HepG2 (cell line): ENCODE results near the gene CNTF. TPM values are rescaled to one million over a fixed set of nuclear protein-coding genes. Genes with fewer than 3 reads are reported as not detected.

ENCODE experiments used
- CAMTA2 ChIP-seq: sonication (generic); formaldehyde crosslinking; IDR thresholded peaks from 2 replicates; pipeline ENCODE4 v1.4.0; 2020; ENCODE audit warnings: mild to moderate bottlenecking, missing genetic modification reagents, borderline replicate concordance
- CCDC6 ChIP-seq: sonication (generic); formaldehyde crosslinking; IDR thresholded peaks from 2 replicates; pipeline ENCODE4 v1.8.1; 2022; ENCODE audit warnings: mild to moderate bottlenecking, missing genetic modification reagents, moderate library complexity
- E2F5 ChIP-seq: sonication (generic); formaldehyde crosslinking; conservative IDR thresholded peaks from 2 replicates; pipeline ENCODE4 v1.4.0; 2020; ENCODE audit warnings: missing genetic modification reagents
- IKZF5 ChIP-seq: IDR thresholded peaks from 2 replicates; pipeline ENCODE4 v1.6.1; 2018; ENCODE audit warnings: missing genetic modification reagents, mild to moderate bottlenecking, missing compliant biosample characterization
- KDM5B ChIP-seq: sonication (generic); formaldehyde crosslinking; IDR thresholded peaks from 2 replicates; pipeline ENCODE4 v1.4.0; 2020; ENCODE audit warnings: missing genetic modification reagents, mild to moderate bottlenecking, borderline replicate concordance
- MTA1 ChIP-seq: sonication (generic); formaldehyde crosslinking; IDR thresholded peaks from 2 replicates; pipeline ENCODE4 v1.4.0; 2020; ENCODE audit warnings: missing genetic modification reagents, mild to moderate bottlenecking, borderline replicate concordance
- NFE2L2 ChIP-seq: fragments of 150-350 bp; IDR thresholded peaks from 2 replicates; pipeline ENCODE4 v1.6.1; 2014; ENCODE audit warnings: low read length
- POGZ ChIP-seq: sonication (generic); formaldehyde crosslinking; IDR thresholded peaks from 2 replicates; pipeline ENCODE4 v1.4.0; 2020; ENCODE audit warnings: mild to moderate bottlenecking, missing genetic modification reagents
- RBM39 ChIP-seq: fragments of 200-400 bp; formaldehyde crosslinking; IDR thresholded peaks from one replicate; pipeline ENCODE4 v1.6.1; 2018; ENCODE audit warnings: antibody characterized with exemption, mild to moderate bottlenecking, low read depth, low read length; ENCODE audit not compliant: poor library complexity, severe bottlenecking
- TAF1 ChIP-seq: sonication (generic); formaldehyde crosslinking; IDR thresholded peaks from 2 replicates; pipeline ENCODE4 v1.4.0; 2020; ENCODE audit warnings: missing genetic modification reagents
- TCF12 ChIP-seq, 2 experiments: fragments of 450-650 bp in 1 of 2; sonication (generic) in 1 of 2; formaldehyde crosslinking in 1 of 2; IDR thresholded peaks; 2 replicates each; pipeline versions ENCODE4 v1.6.1 to v1.8.0; 2017 to 2022; ENCODE audit warnings: antibody characterized with exemption in 1 of 2, mild to moderate bottlenecking in 1 of 2, missing genetic modification reagents in 1 of 2, moderate library complexity in 1 of 2
- TERF1 ChIP-seq: sonication (generic); formaldehyde crosslinking; IDR thresholded peaks from 2 replicates; pipeline ENCODE4 v1.8.0; 2022; ENCODE audit warnings: mild to moderate bottlenecking, missing genetic modification reagents, moderate library complexity
- TGIF2 ChIP-seq: IDR thresholded peaks from 2 replicates; pipeline ENCODE4 v1.6.1; 2016; ENCODE audit warnings: control low read depth, missing compliant biosample characterization
- ZKSCAN5 ChIP-seq: sonication (generic); formaldehyde crosslinking; IDR thresholded peaks from 2 replicates; pipeline ENCODE4 v1.5.1; 2020; ENCODE audit warnings: mild to moderate bottlenecking, missing genetic modification reagents
- ZNF225 ChIP-seq: sonication (generic); formaldehyde crosslinking; IDR thresholded peaks from 2 replicates; pipeline ENCODE4 v1.4.0; 2020; ENCODE audit warnings: mild to moderate bottlenecking, missing genetic modification reagents
- ZNF30 ChIP-seq: sonication (generic); formaldehyde crosslinking; IDR thresholded peaks from 2 replicates; pipeline ENCODE4 v1.5.0; 2020; ENCODE audit warnings: mild to moderate bottlenecking, missing genetic modification reagents
- ZNF616 ChIP-seq: sonication (generic); formaldehyde crosslinking; IDR thresholded peaks from 2 replicates; pipeline ENCODE4 v1.5.0; 2020; ENCODE audit warnings: low read depth, mild to moderate bottlenecking, missing genetic modification reagents
- polyA plus RNA-seq, 8 experiments: library from polyadenylated mRNA; depleted of rRNA in 3 of 8; stranded (reverse) in 7 of 8; unstranded in 1 of 8; fragments of >200 nt; fragmentation: Illumina TruSeq in 4 of 8; extraction: Trizol in 4 of 8; gene quantifications; 2 replicates each; pipeline versions ENCODE4 v1.2.1 to v1.2.3, GENCODE V29; 2011 to 2016; ENCODE audit warnings: low read depth in 4 of 8, missing spikeins in 1 of 8, mixed read lengths in 1 of 8; ENCODE audit not compliant: insufficient read depth in 1 of 8
- total RNA-seq, 5 experiments: library from RNA; depleted of rRNA; stranded (reverse); fragments of >200 nt; fragmentation: Illumina TruSeq; extraction: Trizol; gene quantifications; 2 replicates each; pipeline ENCODE4 v1.2.3, GENCODE V29; 2016; ENCODE audit warnings: low read depth in 1 of 5
- TF ChIP-seq, protein P1 (sequence below): sonication (generic); formaldehyde crosslinking; conservative IDR thresholded peaks from 2 replicates; pipeline ENCODE4 v1.8.0; 2022; ENCODE audit warnings: missing genetic modification reagents
- TF ChIP-seq, protein P2 (sequence below): sonication (generic); formaldehyde crosslinking; IDR thresholded peaks from 2 replicates; pipeline ENCODE4 v1.4.0; 2020; ENCODE audit warnings: missing genetic modification reagents

Gene CNTF
- total and polyA plus RNA-seq, 2 of the 13 experiments (the other 11 are each of a cell fraction or from before 2014, with no cell fraction given), result 0.51 to 2.3 TPM

- peak; percentile 85; the same call in 1 of the 2 replicates for TF ChIP-seq KDM5B
- no peak for TF ChIP-seq ZNF30 (CRISPR knock-in tag)
- no peak; the same call in 1 of the 2 replicates for TF ChIP-seq CCDC6 (CRISPR knock-in tag)
- TF ChIP-seq, protein P1, sequence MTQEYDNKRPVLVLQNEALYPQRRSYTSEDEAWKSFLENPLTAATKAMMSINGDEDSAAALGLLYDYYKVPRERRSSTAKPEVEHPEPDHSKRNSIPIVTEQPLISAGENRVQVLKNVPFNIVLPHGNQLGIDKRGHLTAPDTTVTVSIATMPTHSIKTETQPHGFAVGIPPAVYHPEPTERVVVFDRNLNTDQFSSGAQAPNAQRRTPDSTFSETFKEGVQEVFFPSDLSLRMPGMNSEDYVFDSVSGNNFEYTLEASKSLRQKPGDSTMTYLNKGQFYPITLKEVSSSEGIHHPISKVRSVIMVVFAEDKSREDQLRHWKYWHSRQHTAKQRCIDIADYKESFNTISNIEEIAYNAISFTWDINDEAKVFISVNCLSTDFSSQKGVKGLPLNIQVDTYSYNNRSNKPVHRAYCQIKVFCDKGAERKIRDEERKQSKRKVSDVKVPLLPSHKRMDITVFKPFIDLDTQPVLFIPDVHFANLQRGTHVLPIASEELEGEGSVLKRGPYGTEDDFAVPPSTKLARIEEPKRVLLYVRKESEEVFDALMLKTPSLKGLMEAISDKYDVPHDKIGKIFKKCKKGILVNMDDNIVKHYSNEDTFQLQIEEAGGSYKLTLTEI (CRISPR knock-in tag), result no peak
- TF ChIP-seq ZKSCAN5 (CRISPR knock-in tag), result no peak
- TF ChIP-seq CAMTA2 (CRISPR knock-in tag), result no peak
- peak; percentile 94 for TF ChIP-seq POGZ (CRISPR knock-in tag)
- TF ChIP-seq TAF1 (CRISPR knock-in tag), result peak; percentile 75; the same call in 1 of the 2 replicates
- TF ChIP-seq NFE2L2, result no peak
- TF ChIP-seq, protein P2, sequence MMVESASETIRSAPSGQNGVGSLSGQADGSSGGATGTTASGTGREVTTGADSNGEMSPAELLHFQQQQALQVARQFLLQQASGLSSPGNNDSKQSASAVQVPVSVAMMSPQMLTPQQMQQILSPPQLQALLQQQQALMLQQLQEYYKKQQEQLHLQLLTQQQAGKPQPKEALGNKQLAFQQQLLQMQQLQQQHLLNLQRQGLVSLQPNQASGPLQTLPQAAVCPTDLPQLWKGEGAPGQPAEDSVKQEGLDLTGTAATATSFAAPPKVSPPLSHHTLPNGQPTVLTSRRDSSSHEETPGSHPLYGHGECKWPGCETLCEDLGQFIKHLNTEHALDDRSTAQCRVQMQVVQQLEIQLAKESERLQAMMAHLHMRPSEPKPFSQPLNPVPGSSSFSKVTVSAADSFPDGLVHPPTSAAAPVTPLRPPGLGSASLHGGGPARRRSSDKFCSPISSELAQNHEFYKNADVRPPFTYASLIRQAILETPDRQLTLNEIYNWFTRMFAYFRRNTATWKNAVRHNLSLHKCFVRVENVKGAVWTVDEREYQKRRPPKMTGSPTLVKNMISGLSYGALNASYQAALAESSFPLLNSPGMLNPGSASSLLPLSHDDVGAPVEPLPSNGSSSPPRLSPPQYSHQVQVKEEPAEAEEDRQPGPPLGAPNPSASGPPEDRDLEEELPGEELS (CRISPR knock-in tag), result 0 out of 2 replicates have a peak, but pooled peaks have one; percentile 17
- TF ChIP-seq RBM39, result peak; percentile 62
- TF ChIP-seq TERF1 (CRISPR knock-in tag), result no peak
- peak; percentile 95 for TF ChIP-seq ZNF616 (CRISPR knock-in tag)
- TF ChIP-seq TGIF2 (CRISPR knock-in tag), result peak; percentile 97
- TF ChIP-seq MTA1 (CRISPR knock-in tag), result no peak; the same call in 1 of the 2 replicates
- TF ChIP-seq ZNF225 (CRISPR knock-in tag), result peak; percentile 84
- TF ChIP-seq TCF12 (IDR thresholded peaks at IDR 0.05), result no peak
- peak; percentile 76; the same call in 1 of the 2 replicates for TF ChIP-seq TCF12 (CRISPR knock-in tag; IDR thresholded peaks at IDR 0.05)
- peak; percentile 70; the same call in 1 of the 2 replicates for TF ChIP-seq IKZF5 (CRISPR knock-in tag)
- no peak for TF ChIP-seq E2F5 (CRISPR knock-in tag)
Measured at GRCh38 chr11:58579192-58580129, 43.0 kb upstream of the CNTF start (continued).
